GM12878 (cell line): Measurements from ENCODE around the gene MAPK1.
"Not testable (repeated sequence)": the region's sequence is repeated elsewhere in the genome, so short reads cannot be mapped to it uniquely, and the experiment has no call there.

Source experiments
- CEBPB ChIP-seq, 2 experiments: fragments of 150-350 bp in 1 of 2; IDR thresholded peaks; 2 replicates each; pipeline ENCODE4 v1.6.1; 2012 to 2014; ENCODE audit warnings: low read depth in 2 of 2, low read length in 2 of 2, borderline replicate concordance in 1 of 2, inconsistent platforms in 1 of 2
- CREB1 ChIP-seq: IDR thresholded peaks from 2 replicates; pipeline ENCODE4 v1.6.1; 2012; ENCODE audit warnings: low read depth, mild to moderate bottlenecking, inconsistent platforms
- CTCF ChIP-seq, 3 experiments: IDR thresholded peaks in 2 of 3; conservative IDR thresholded peaks in 1 of 3; 2 replicates each; pipeline ENCODE4 v1.5.1; 2011; ENCODE audit warnings: low read depth in 3 of 3, low read length in 3 of 3, mild to moderate bottlenecking in 3 of 3, control low read depth in 2 of 3, moderate library complexity in 2 of 3, inconsistent platforms in 1 of 3, mixed read lengths in 1 of 3; ENCODE audit not compliant: control insufficient read depth in 2 of 3, insufficient read depth in 1 of 3; ENCODE audit errors: extremely low read depth in 1 of 3
- FOS ChIP-seq: IDR thresholded peaks from 3 replicates; pipeline ENCODE4 v1.6.1; 2011; ENCODE audit warnings: borderline replicate concordance; ENCODE audit not compliant: insufficient read length; ENCODE audit errors: extremely low read depth
- MXI1 ChIP-seq: fragments of 150-350 bp; IDR thresholded peaks from 2 replicates; pipeline ENCODE4 v1.6.1; 2011; ENCODE audit warnings: low read depth, mild to moderate bottlenecking, inconsistent platforms, low read length, improper control_type of control experiment
- NR2F1 ChIP-seq: fragments of 450-650 bp; conservative IDR thresholded peaks from 2 replicates; pipeline ENCODE4 v1.6.1; 2017; ENCODE audit warnings: mild to moderate bottlenecking
- POLR2AphosphoS5 ChIP-seq: IDR thresholded peaks from 2 replicates; pipeline ENCODE4 v1.6.1; 2011; ENCODE audit warnings: mild to moderate bottlenecking, low read length, inconsistent platforms
- SIN3A ChIP-seq: IDR thresholded peaks from 2 replicates; pipeline ENCODE4 v1.6.1; 2012; ENCODE audit warnings: low read depth, low read length, improper control_type of control experiment
- SP1 ChIP-seq: IDR thresholded peaks from one replicate; pipeline ENCODE4 v1.6.1; 2011; ENCODE audit warnings: low read depth, low read length
- TF ChIP-seq, protein P1 (sequence below): IDR thresholded peaks from 2 replicates; pipeline ENCODE4 v1.6.1; 2011; ENCODE audit warnings: low read depth, low read length, improper control_type of control experiment, borderline replicate concordance
- TF ChIP-seq, protein P2 (sequence below): fragments of 450-650 bp; IDR thresholded peaks from 2 replicates; pipeline ENCODE4 v1.6.1; 2016; ENCODE audit warnings: mild to moderate bottlenecking, moderate library complexity, borderline replicate concordance

GRCh38 chr22:21817497-21817853 lies 50.0 kb downstream of the MAPK1 start:
- not testable (repeated sequence) for TF ChIP-seq POLR2AphosphoS5; SP1; MXI1; CTCF (IDR thresholded peaks at IDR 0.05 in 2 of 3, conservative IDR thresholded peaks at IDR 0.05 in 1 of 3; ENCODE audit: control insufficient read depth in 2 of 3, extremely low read depth in 1 of 3, insufficient read depth in 1 of 3, low read depth in 3 of 3, low read length in 3 of 3); SIN3A; NR2F1; CEBPB (IDR thresholded peaks at IDR 0.05; ENCODE audit: borderline replicate concordance in 1 of 2, low read depth in 2 of 2, low read length in 2 of 2); FOS; CREB1
- TF ChIP-seq, protein P1, sequence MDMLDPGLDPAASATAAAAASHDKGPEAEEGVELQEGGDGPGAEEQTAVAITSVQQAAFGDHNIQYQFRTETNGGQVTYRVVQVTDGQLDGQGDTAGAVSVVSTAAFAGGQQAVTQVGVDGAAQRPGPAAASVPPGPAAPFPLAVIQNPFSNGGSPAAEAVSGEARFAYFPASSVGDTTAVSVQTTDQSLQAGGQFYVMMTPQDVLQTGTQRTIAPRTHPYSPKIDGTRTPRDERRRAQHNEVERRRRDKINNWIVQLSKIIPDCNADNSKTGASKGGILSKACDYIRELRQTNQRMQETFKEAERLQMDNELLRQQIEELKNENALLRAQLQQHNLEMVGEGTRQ, result not testable (repeated sequence)
- TF ChIP-seq, protein P2, sequence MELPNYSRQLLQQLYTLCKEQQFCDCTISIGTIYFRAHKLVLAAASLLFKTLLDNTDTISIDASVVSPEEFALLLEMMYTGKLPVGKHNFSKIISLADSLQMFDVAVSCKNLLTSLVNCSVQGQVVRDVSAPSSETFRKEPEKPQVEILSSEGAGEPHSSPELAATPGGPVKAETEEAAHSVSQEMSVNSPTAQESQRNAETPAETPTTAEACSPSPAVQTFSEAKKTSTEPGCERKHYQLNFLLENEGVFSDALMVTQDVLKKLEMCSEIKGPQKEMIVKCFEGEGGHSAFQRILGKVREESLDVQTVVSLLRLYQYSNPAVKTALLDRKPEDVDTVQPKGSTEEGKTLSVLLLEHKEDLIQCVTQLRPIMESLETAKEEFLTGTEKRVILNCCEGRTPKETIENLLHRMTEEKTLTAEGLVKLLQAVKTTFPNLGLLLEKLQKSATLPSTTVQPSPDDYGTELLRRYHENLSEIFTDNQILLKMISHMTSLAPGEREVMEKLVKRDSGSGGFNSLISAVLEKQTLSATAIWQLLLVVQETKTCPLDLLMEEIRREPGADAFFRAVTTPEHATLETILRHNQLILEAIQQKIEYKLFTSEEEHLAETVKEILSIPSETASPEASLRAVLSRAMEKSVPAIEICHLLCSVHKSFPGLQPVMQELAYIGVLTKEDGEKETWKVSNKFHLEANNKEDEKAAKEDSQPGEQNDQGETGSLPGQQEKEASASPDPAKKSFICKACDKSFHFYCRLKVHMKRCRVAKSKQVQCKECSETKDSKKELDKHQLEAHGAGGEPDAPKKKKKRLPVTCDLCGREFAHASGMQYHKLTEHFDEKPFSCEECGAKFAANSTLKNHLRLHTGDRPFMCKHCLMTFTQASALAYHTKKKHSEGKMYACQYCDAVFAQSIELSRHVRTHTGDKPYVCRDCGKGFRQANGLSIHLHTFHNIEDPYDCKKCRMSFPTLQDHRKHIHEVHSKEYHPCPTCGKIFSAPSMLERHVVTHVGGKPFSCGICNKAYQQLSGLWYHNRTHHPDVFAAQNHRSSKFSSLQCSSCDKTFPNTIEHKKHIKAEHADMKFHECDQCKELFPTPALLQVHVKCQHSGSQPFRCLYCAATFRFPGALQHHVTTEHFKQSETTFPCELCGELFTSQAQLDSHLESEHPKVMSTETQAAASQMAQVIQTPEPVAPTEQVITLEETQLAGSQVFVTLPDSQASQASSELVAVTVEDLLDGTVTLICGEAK, result not testable (repeated sequence)
